ENCODE measurements around the gene WNT7B.
A peak's percentile ranks its signal among the peaks of the same experiment; 100 is the strongest.

Gene WNT7B

DNA sequence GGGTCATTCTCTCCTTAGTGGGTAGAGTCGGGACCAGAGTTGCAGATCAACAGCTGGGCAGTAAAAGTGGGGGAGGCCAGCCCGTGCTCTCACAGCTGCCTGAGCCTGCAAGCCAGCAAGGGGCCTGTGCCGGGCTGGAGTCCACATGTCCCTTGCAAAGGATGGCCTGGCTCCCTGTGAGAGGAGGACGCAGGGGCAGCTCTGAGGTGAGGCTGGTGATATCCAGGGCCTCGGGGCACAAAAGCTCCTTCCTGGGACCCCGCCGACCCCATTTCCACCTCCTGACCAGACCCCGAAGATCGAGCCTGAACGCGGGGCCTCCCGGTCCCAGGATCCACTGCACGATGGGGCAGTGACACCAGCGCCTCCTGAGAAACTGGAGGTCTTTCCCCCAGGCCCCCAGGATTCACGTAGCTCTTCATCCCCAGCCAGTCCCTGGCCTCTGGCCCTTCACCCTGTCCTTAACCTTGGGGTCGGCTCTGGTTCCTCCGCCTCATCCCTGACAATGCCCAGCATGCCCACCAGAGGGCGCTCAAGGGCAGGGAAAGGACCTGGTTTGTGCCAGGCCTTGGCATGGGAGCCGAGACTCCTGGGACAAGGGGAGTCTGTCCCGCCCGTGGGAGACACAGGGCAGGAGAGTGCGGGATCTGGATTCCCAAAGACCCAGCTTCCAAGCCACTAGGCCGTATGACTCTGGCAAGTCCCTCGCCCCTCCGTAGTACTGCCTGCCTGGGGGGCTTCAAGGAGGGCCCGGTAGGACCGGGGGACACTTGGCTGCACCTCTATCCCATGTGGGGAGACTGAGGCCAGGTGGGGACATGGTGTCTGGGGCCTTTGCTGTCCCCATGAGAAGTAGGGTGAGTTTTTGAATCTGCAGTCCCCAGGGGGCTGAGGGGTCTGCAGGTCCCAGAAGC is 17.8 kb upstream of the WNT7B start:
- peak; percentile 88 for DNase-seq

DNA sequence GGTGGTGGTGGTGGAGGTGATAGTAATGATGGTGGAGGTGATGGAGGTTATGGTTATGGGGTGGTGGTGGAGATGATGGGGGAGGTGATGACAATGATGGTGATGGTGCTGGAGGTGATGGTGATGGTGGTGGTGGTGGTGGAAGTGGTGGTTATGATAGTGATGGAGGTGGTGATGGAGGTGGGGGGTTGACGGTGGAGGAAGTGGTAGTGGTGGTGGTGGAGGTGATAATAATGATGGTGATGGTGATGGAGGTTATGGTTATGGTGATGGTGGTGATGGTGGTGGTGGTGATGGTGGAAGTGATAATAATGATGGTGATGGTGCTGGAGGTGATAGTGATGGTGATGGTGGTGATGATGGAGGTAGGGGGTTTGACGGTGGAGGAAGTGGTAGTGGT is 16.9 kb upstream of the WNT7B start:
- no peak for DNase-seq

DNA sequence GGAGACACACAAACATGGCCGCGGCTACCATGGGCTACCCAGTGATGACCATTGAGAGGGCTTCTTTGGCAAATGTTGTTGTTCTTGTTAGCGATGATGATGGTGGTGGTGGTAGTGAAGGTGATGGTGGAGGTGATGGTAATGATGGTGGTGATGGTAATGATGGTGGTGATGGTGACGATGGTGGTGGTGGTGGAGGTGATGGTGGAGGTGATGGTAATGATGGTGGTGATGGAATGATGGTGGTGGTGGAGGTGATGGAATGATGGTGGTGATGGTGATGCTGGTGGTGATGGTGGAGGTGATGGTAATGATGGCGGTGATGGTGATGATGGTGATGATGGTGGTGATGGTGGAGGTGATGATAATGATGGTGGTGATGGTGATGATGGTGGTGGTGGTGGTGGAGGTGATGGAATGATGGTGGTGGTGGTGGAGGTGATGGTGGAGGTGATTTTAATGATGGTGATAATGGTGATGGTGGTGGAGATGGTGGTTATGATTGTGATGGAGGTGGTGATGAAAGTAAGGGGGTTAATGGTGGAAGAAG is 16.3 kb upstream of the WNT7B start:
- DNase-seq, result no peak

- DNase-seq, result no peak
Measured at GRCh38 chr22:45992737-45993136, 15.8 kb upstream of the WNT7B start.

DNA sequence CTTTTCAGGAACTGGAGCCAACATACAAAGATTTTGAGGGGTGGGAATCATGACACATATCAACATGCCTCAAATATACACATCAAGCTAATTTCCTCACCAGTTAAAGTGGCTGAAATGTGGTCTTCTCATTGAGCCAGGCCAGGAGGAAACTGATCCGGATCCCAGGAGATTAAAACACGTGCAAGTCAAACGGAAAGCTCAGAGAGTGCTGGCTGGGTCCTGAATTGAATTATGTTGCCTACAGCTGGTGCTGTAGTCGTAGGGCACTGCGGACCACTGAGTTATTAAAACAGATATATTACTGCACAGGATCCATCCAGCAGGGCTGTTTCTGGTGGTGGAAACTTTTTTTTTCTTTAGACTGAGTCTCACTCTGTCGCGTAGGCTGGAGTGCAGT is 14.1 kb upstream of the WNT7B start:
- no peak for DNase-seq

- no peak for DNase-seq
Measured at GRCh38 chr22:45987136-45987861, 10.3 kb upstream of the WNT7B start.

DNA sequence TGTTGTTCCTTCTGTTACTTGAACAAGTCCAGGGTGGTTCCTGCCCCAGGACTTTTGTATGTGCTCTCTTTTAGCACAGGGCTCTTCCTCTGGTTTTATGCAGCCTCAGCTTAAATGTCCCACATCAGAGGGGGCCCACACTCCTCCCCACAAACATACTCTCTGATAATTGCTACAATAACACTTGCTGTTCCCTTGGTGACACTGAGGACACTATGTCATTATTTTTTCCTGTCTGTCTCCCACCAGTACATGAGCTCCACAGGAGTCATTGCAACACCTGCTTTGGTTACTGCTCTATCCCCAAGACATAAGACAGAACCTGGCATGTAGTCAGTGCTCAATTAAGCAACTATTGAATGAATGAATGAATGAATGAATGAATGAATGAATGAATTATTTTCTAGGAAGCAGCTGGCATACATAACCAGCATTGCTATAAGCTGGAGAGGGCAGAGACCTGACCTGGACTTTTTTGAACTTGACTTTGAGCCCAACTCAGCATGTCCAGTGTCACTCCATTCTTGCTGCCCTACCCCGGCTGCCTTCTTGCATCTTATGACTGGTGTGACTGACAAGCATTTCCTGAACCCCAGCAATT is 7.5 kb upstream of the WNT7B start:
- DNase-seq, result no peak

DNA sequence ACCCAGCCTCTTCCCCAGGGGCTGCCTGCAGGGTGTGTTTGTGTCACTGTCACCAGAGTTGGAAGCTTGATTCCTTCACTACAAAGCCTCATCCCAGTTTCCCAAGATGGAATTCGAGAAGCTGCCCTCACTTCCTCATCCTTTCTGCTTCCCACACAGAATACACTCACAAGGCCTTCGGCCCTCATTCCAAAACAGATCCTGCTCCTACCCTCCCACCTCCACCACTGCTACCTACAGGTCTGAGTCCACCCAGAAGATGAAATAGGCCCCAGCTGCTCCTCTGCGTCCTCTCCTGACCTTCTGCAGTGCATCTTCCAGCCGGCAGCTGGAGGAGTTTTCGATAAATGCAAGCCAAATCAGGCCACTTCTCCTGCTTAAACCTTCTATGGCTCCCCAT is 6.8 kb upstream of the WNT7B start:
- no peak for DNase-seq

- DNase-seq, result no peak
Measured at GRCh38 chr22:45980761-45981160, 3.8 kb upstream of the WNT7B start.

- DNase-seq, result no peak
Measured at GRCh38 chr22:45980268-45980570, 3.3 kb upstream of the WNT7B start.

- no peak for DNase-seq
Measured at GRCh38 chr22:45978275-45978713, 1.3 kb upstream of the WNT7B start.

GRCh38 chr22:45977551-45978274 is 751 bp upstream of the WNT7B start:
- peak; percentile 23 for DNase-seq

DNA sequence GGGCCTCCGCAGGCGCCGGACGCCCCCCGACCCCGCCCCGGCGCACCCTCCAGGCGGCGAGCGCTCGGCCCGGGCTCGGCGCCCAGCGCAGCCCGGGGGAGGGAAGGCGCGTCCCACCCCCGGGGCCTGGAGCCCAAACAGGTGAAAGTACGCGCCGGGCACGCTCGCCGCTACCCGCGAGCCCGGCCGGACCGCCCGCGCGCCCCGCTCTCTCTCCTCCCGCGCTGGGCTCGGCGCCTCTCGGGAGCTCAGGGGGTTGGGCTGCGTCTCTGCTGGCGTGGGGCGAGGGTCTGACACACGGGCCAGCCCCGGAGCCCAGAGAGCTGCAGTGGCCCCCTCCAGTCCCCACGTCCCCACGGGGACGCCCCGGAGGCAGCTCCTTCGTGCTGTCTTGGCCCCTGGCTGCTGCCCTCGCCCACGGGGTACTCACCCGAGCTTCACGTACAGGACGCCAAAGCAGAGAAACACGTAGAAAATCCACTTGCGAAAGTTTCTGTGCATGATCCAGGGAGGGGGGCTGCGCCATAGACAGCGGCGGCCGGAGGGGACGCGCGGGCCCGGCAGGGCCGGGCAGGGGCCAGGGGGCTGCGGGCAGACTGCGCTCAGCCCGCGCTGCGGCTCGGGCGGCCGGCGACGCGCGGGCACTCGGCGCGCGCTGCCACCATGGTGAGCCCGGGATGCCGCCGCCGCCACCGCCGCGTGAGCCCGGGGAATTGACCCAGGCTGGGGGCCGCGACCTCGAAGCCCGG is 534 bp downstream of the WNT7B start:
- no peak for DNase-seq

GRCh38 chr22:45975164-45976161 is 1.5 kb downstream of the WNT7B start:
- no peak for DNase-seq

- DNase-seq, result no peak
Measured at GRCh38 chr22:45974498-45974897, 2.5 kb downstream of the WNT7B start.

DNA sequence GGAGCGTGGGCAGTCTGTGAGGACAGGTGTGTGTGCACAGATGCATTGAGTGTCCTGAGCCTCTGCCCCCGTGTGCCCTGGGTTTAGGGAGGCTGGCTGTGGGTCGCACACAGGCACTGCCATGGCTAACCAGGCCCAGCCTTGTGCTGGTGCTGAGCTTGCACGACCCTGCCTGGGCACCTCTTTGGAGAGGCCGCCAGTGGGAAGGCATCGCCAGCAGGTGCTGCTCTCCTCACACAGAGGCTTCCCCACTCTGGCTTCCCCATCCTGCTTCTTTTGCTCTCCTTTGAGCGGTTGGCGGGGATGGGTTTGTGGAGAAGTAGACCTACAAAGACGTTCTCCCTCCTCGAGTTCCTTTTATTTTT is 4.1 kb downstream of the WNT7B start:
- no peak for DNase-seq

GRCh38 chr22:45972091-45972888 is 4.7 kb downstream of the WNT7B start:
- no peak for DNase-seq

DNA sequence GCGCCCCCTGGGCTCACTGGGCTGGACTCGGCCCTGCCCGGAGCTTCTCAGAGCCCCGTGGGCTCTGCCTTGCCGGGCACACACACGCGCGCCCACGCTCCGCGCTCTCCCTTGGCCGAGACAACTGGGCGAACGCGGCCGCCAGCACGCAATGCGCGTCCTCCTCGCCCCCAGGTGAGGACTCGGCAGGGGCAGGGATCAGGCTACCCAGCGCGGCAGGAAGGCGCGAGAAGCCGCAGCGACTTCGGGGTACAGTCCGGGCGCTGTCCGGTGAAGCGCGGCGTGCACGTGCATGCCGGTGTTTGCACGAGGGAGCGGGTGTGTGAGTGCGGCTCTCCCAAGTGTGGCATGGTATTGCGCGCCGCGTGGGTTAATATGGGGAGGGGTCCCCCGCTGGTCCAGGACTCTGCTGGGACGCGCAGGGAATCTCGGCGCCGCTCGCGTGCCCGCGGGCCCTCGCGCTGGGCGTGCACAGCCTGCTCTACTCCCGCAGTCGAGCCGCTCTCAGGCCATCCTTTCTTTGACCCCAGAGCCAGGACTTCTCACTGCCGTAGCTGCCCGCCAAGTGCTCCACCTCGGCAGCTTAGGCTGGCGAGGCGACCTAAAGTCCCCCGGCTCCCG is 5.4 kb downstream of the WNT7B start:
- DNase-seq, result no peak

GRCh38 chr22:45970705-45971407 is 6.1 kb downstream of the WNT7B start:
- DNase-seq, result no peak

Data from activated T-cell treated with anti-CD3 and anti-CD28 coated beads, Interleukin-2, amount 50 U/mL, for 1 hour (primary cell).